HEK293 (cell line): Measurements from ENCODE around the gene DNAJB8.
A peak's percentile ranks its signal among the peaks of the same experiment; 100 is the strongest.

ENCODE experiments used
- HIC1 ChIP-seq: fragments of 450-650 bp; formaldehyde crosslinking; IDR thresholded peaks from 2 replicates; pipeline ENCODE4 v1.5.1; 2016; ENCODE audit warnings: missing biosample characterization, missing genetic modification characterization
- HOXA7 ChIP-seq: sonication (generic); formaldehyde crosslinking; IDR thresholded peaks from 2 replicates; pipeline ENCODE4 v1.8.1; 2022; ENCODE audit warnings: missing genetic modification reagents, borderline replicate concordance
- IKZF3 ChIP-seq: fragments of 450-650 bp; IDR thresholded peaks from 2 replicates; pipeline ENCODE4 v1.5.0; 2018; ENCODE audit warnings: missing biosample characterization, mild to moderate bottlenecking, missing genetic modification characterization, moderate library complexity
- KLF1 ChIP-seq: fragments of 450-650 bp; formaldehyde crosslinking; IDR thresholded peaks from 2 replicates; pipeline ENCODE4 v1.5.1; 2016; ENCODE audit warnings: missing biosample characterization, missing genetic modification characterization
- KLF16 ChIP-seq: fragments of 450-650 bp; formaldehyde crosslinking; IDR thresholded peaks from 2 replicates; pipeline ENCODE4 v1.5.1; 2017; ENCODE audit warnings: missing biosample characterization, missing genetic modification characterization
- KLF7 ChIP-seq: fragments of 450-650 bp; formaldehyde crosslinking; IDR thresholded peaks from 2 replicates; pipeline ENCODE4 v1.5.1; 2016; ENCODE audit warnings: missing biosample characterization, missing genetic modification characterization, borderline replicate concordance
- MZF1 ChIP-seq: fragments of 450-650 bp; formaldehyde crosslinking; IDR thresholded peaks from 2 replicates; pipeline ENCODE4 v1.5.1; 2017; ENCODE audit warnings: missing biosample characterization, missing genetic modification characterization, borderline replicate concordance
- REPIN1 ChIP-seq: fragments of 450-650 bp; formaldehyde crosslinking; IDR thresholded peaks from 2 replicates; pipeline ENCODE4 v1.5.1; 2017; ENCODE audit warnings: missing biosample characterization, missing genetic modification characterization, low read depth
- SALL2 ChIP-seq: fragments of 450-650 bp; formaldehyde crosslinking; IDR thresholded peaks from 2 replicates; pipeline ENCODE4 v1.5.0; 2017; ENCODE audit warnings: missing biosample characterization, mild to moderate bottlenecking, missing genetic modification characterization, borderline replicate concordance
- ZBTB6 ChIP-seq: fragments of 450-650 bp; formaldehyde crosslinking; IDR thresholded peaks from 2 replicates; pipeline ENCODE4 v1.5.1; 2017; ENCODE audit warnings: missing biosample characterization, missing genetic modification characterization
- ZBTB7A ChIP-seq: fragments of 450-650 bp; formaldehyde crosslinking; IDR thresholded peaks from 2 replicates; pipeline ENCODE4 v1.5.1; 2016; ENCODE audit warnings: low read depth, missing biosample characterization, missing genetic modification characterization
- ZNF16 ChIP-seq: fragments of 450-650 bp; formaldehyde crosslinking; IDR thresholded peaks from 2 replicates; pipeline ENCODE4 v1.5.1; 2016; ENCODE audit warnings: low read depth, missing biosample characterization, missing genetic modification characterization
- ZNF18 ChIP-seq: fragments of 450-650 bp; formaldehyde crosslinking; IDR thresholded peaks from 2 replicates; pipeline ENCODE4 v1.5.1; 2016; ENCODE audit warnings: missing biosample characterization, missing genetic modification characterization
- ZNF19 ChIP-seq: fragments of 450-650 bp; formaldehyde crosslinking; IDR thresholded peaks from 2 replicates; pipeline ENCODE4; 2016; ENCODE audit warnings: missing biosample characterization, missing genetic modification characterization, low read depth
- ZNF202 ChIP-seq: fragments of 450-650 bp; formaldehyde crosslinking; IDR thresholded peaks from 2 replicates; pipeline ENCODE4 v1.5.1; 2016; ENCODE audit warnings: missing biosample characterization, missing genetic modification characterization, borderline replicate concordance
- ZNF211 ChIP-seq: fragments of 450-650 bp; formaldehyde crosslinking; IDR thresholded peaks from 2 replicates; pipeline ENCODE4 v1.5.1; 2016; ENCODE audit warnings: low read depth, missing biosample characterization, missing genetic modification characterization
- ZNF23 ChIP-seq: fragments of 450-650 bp; formaldehyde crosslinking; IDR thresholded peaks from 2 replicates; pipeline ENCODE4 v1.5.1; 2016; ENCODE audit warnings: missing biosample characterization, missing genetic modification characterization, borderline replicate concordance
- ZNF311 ChIP-seq: fragments of 450-650 bp; formaldehyde crosslinking; IDR thresholded peaks from 2 replicates; pipeline ENCODE4 v1.5.1; 2017; ENCODE audit warnings: missing biosample characterization, missing genetic modification characterization, borderline replicate concordance
- ZNF555 ChIP-seq: fragments of 450-650 bp; formaldehyde crosslinking; conservative IDR thresholded peaks from 2 replicates; pipeline ENCODE4 v1.5.1; 2017; ENCODE audit warnings: missing biosample characterization, mild to moderate bottlenecking, missing genetic modification characterization, inconsistent platforms
- ZNF561 ChIP-seq: fragments of 450-650 bp; IDR thresholded peaks from 2 replicates; pipeline ENCODE4 v1.5.1; 2018; ENCODE audit warnings: missing biosample characterization, missing genetic modification characterization, borderline replicate concordance
- ZNF585B ChIP-seq: fragments of 450-650 bp; formaldehyde crosslinking; IDR thresholded peaks from 2 replicates; pipeline ENCODE4 v1.5.1; 2016; ENCODE audit warnings: missing biosample characterization, missing genetic modification characterization
- ZNF610 ChIP-seq: fragments of 450-650 bp; formaldehyde crosslinking; IDR thresholded peaks from 2 replicates; pipeline ENCODE4 v1.5.1; 2016; ENCODE audit warnings: missing biosample characterization, missing genetic modification characterization, borderline replicate concordance
- ZNF677 ChIP-seq: fragments of 450-650 bp; IDR thresholded peaks from 2 replicates; pipeline ENCODE4 v1.5.0; 2018; ENCODE audit warnings: missing biosample characterization, mild to moderate bottlenecking, missing genetic modification characterization, moderate library complexity
- ZNF747 ChIP-seq: fragments of 450-650 bp; formaldehyde crosslinking; IDR thresholded peaks from 2 replicates; pipeline ENCODE4 v1.5.1; 2016; ENCODE audit warnings: missing biosample characterization, missing genetic modification characterization
- ZNF76 ChIP-seq: fragments of 450-650 bp; formaldehyde crosslinking; IDR thresholded peaks from 2 replicates; pipeline ENCODE4; 2016; ENCODE audit warnings: low read depth, missing biosample characterization, missing genetic modification characterization, borderline replicate concordance
- ZNF777 ChIP-seq: fragments of 450-650 bp; formaldehyde crosslinking; IDR thresholded peaks from 2 replicates; pipeline ENCODE4 v1.5.1; 2017; ENCODE audit warnings: missing biosample characterization, missing genetic modification characterization, borderline replicate concordance
- ZNF792 ChIP-seq: fragments of 450-650 bp; formaldehyde crosslinking; IDR thresholded peaks from 2 replicates; pipeline ENCODE4 v1.5.1; 2016; ENCODE audit warnings: missing biosample characterization, missing genetic modification characterization
- ZNF843 ChIP-seq: fragments of 450-650 bp; formaldehyde crosslinking; IDR thresholded peaks from 2 replicates; pipeline ENCODE4 v1.5.1; 2016; ENCODE audit warnings: missing biosample characterization, missing genetic modification characterization
- ZSCAN16 ChIP-seq: fragments of 450-650 bp; formaldehyde crosslinking; IDR thresholded peaks from 2 replicates; pipeline ENCODE4 v1.5.1; 2016; ENCODE audit warnings: missing biosample characterization, missing genetic modification characterization
- TF ChIP-seq, protein P1 (sequence below): fragments of 450-650 bp; formaldehyde crosslinking; optimal IDR thresholded peaks from 2 replicates; pipeline ENCODE3; 2016; ENCODE audit warnings: missing biosample characterization, mild to moderate bottlenecking, missing genetic modification characterization
- TF ChIP-seq, protein P2 (sequence below): fragments of 450-650 bp; formaldehyde crosslinking; IDR thresholded peaks from 2 replicates; pipeline ENCODE4 v1.5.1; 2016; ENCODE audit warnings: missing biosample characterization, missing genetic modification characterization

The DNAJB8 gene

DNA sequence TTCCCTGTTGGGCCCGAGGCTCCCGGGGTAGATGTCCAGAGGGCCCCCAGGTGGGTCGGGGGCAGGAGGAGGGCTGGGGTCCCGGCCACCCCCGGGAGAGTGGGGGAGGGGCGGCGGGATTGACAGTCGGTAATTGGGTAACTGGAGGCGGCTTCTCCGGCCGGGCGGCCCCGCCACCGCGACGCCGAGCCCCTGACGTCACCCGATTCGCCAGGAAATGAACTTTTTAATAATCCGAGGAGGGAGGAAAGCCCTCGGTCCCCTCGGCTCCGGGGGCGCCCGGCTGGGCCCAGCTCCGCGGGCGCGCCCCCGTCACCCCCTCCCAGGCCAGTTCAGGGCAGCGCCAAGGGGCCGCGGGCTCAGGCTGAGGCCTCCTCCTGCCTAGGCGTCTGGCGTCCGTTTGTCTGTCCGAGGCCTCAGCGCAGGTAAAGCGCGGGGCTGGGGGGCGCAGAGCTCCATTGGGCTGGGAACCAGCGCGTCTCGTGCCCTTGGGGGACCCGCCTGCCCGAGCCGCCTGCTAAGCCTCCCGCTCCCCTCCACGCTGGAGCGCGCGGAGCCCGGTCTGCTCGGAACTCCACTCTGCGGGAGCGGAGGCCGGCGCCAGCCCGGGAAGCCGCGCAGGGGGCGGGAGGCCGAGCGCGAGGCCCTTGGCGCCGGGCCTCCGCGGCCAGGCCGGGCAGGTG, 22.4 kb upstream of the DNAJB8 start (continued):
- TF ChIP-seq ZNF843 (tag by site-specific recombination) (no peak), ZNF211 (tag by site-specific recombination) (no peak), ZNF561 (tag by site-specific recombination) (0 out of 2 replicates have a peak, but pooled peaks have one; percentile 19), HIC1 (tag by site-specific recombination) (no peak), ZNF747 (tag by site-specific recombination) (no peak), ZNF792 (tag by site-specific recombination) (no peak), ZNF311 (tag by site-specific recombination) (no peak), ZNF777 (no peak), ZNF76 (tag by site-specific recombination) (peak; percentile 65; the same call in 1 of the 2 replicates), HOXA7 (CRISPR knock-in tag) (no peak), SALL2 (tag by site-specific recombination) (no peak), KLF7 (tag by site-specific recombination) (no peak), ZNF610 (tag by site-specific recombination) (no peak), IKZF3 (tag by site-specific recombination) (no peak; the same call in 1 of the 2 replicates), ZNF202 (no peak), ZNF677 (tag by site-specific recombination) (no peak), ZBTB7A (tag by site-specific recombination) (no peak), REPIN1 (tag by site-specific recombination) (no peak), ZSCAN16 (no peak), ZNF585B (tag by site-specific recombination) (no peak), ZNF16 (tag by site-specific recombination) (no peak), ZNF18 (tag by site-specific recombination) (no peak), ZNF555 (no peak), ZBTB6 (tag by site-specific recombination) (no peak), KLF16 (tag by site-specific recombination) (no peak), ZNF19 (no peak), ZNF23 (no peak), KLF1 (no peak), MZF1 (tag by site-specific recombination) (no peak)
- TF ChIP-seq, protein P1, sequence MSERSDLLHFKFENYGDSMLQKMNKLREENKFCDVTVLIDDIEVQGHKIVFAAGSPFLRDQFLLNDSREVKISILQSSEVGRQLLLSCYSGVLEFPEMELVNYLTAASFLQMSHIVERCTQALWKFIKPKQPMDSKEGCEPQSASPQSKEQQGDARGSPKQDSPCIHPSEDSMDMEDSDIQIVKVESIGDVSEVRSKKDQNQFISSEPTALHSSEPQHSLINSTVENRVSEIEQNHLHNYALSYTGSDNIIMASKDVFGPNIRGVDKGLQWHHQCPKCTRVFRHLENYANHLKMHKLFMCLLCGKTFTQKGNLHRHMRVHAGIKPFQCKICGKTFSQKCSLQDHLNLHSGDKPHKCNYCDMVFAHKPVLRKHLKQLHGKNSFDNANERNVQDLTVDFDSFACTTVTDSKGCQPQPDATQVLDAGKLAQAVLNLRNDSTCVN (tag by site-specific recombination) = peak; percentile 92
- TF ChIP-seq, protein P2, sequence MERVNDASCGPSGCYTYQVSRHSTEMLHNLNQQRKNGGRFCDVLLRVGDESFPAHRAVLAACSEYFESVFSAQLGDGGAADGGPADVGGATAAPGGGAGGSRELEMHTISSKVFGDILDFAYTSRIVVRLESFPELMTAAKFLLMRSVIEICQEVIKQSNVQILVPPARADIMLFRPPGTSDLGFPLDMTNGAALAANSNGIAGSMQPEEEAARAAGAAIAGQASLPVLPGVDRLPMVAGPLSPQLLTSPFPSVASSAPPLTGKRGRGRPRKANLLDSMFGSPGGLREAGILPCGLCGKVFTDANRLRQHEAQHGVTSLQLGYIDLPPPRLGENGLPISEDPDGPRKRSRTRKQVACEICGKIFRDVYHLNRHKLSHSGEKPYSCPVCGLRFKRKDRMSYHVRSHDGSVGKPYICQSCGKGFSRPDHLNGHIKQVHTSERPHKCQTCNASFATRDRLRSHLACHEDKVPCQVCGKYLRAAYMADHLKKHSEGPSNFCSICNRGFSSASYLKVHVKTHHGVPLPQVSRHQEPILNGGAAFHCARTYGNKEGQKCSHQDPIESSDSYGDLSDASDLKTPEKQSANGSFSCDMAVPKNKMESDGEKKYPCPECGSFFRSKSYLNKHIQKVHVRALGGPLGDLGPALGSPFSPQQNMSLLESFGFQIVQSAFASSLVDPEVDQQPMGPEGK (tag by site-specific recombination) = peak; percentile 95
